H1 (cell line): ENCODE data around the gene SYNPR. TPM values are rescaled to one million over a fixed set of nuclear protein-coding genes. Genes with fewer than 3 reads are reported as not detected.

Experiments used
- CTCF ChIA-PET: fragments of 300-600 bp; sonication (Branson Sonifier 250); formaldehyde crosslinking; loops from one replicate; lab custom pipeline; 2021; ENCODE audit not compliant: partially characterized antibody; lab: Charles Lee
- POLR2A ChIA-PET: fragments of 300-600 bp; sonication (Branson Sonifier 250); formaldehyde crosslinking; loops from one replicate; lab custom pipeline; 2021; ENCODE audit warnings: inconsistent platforms; ENCODE audit not compliant: partially characterized antibody; lab: Charles Lee
- DNase-seq, 2 experiments: peaks; one replicate each; pipeline versions ENCODE4 v3.0.0 to v3.0.0-alpha.2; 2010 to 2022; ENCODE audit warnings: low spot score in 2 of 2, low read depth in 1 of 2, mixed read lengths in 1 of 2
- FAIRE-seq: peaks from 2 replicates; lab custom pipeline; 2011; peaks lifted over from hg19 to GRCh38; lab: Jason Lieb, UNC
- H2AFZ ChIP-seq: 2 replicates; pipeline ENCODE4 v1.8.1; 2012; ENCODE audit warnings: low read length, inconsistent platforms
- H2AK5ac ChIP-seq: 2 replicates; pipeline ENCODE4 v1.6.1; 2013; ENCODE audit warnings: low read depth, low read length
- H2BK120ac ChIP-seq: replicated peaks from 2 replicates; pipeline ENCODE3; 2013; ENCODE audit warnings: low read depth, low read length, inconsistent platforms
- H2BK12ac ChIP-seq: 2 replicates; pipeline ENCODE4 v1.6.1; 2013; ENCODE audit warnings: low read depth, low read length
- H2BK15ac ChIP-seq: 2 replicates; pipeline ENCODE4 v1.6.1; 2013; ENCODE audit warnings: low read length
- H2BK20ac ChIP-seq: 2 replicates; pipeline ENCODE4 v1.6.1; 2013; ENCODE audit warnings: low read length
- H2BK5ac ChIP-seq: 2 replicates; pipeline ENCODE4 v1.6.1; 2013; ENCODE audit warnings: low read depth, low read length
- H3K14ac ChIP-seq: 2 replicates; pipeline ENCODE4 v1.6.1; 2013; ENCODE audit warnings: inconsistent platforms; ENCODE audit not compliant: insufficient read length
- H3K18ac ChIP-seq: 2 replicates; pipeline ENCODE4 v1.6.1; 2013; ENCODE audit warnings: low read length; ENCODE audit errors: extremely low read depth
- H3K23ac ChIP-seq: 2 replicates; pipeline ENCODE4 v1.6.1; 2013; ENCODE audit warnings: inconsistent platforms; ENCODE audit not compliant: insufficient read length
- H3K23me2 ChIP-seq: 2 replicates; pipeline ENCODE4 v1.6.1; 2013; ENCODE audit warnings: low read depth, low read length
- H3K27ac ChIP-seq: 2 replicates; pipeline ENCODE4 v1.6.1; 2011; ENCODE audit warnings: low read depth, low read length, inconsistent platforms
- H3K27me3 ChIP-seq, 4 experiments: replicated peaks in 1 of 4; 1 replicate in 1 of 4; 2 replicates in 3 of 4; pipeline versions ENCODE4 v1.6.1 to v1.8.1; 2011 to 2013; ENCODE audit warnings: low read length in 3 of 4, mild to moderate bottlenecking in 3 of 4, inconsistent platforms in 2 of 4, mixed read lengths in 2 of 4, moderate library complexity in 1 of 4; ENCODE audit not compliant: control insufficient read depth in 3 of 4, insufficient read depth in 3 of 4; ENCODE audit errors: extremely low read depth in 1 of 4
- H3K36me3 ChIP-seq, 4 experiments: 2 replicates each; pipeline versions ENCODE4 v1.6.1 to v1.8.1; 2011 to 2013; ENCODE audit warnings: mild to moderate bottlenecking in 4 of 4, low read length in 3 of 4, moderate library complexity in 2 of 4, control low read depth in 1 of 4, inconsistent platforms in 1 of 4; ENCODE audit not compliant: insufficient read depth in 4 of 4, control insufficient read depth in 2 of 4
- H3K4ac ChIP-seq: replicated peaks from 2 replicates; pipeline ENCODE3; 2013; ENCODE audit warnings: low read length, low read depth, mixed read lengths, inconsistent platforms; ENCODE audit not compliant: insufficient read length
- H3K4me1 ChIP-seq, 4 experiments: replicated peaks in 1 of 4; 1 replicate in 1 of 4; 2 replicates in 3 of 4; pipeline versions ENCODE4 v1.6.1 to v1.8.1; 2011 to 2013; ENCODE audit warnings: low read length in 3 of 4, inconsistent platforms in 2 of 4, mixed read lengths in 1 of 4; ENCODE audit not compliant: insufficient read depth in 4 of 4, control insufficient read depth in 3 of 4
- H3K4me2 ChIP-seq, 2 experiments: 2 replicates each; pipeline versions ENCODE4 v1.6.1 to v1.8.1; 2011 to 2013; ENCODE audit warnings: low read depth in 2 of 2, low read length in 2 of 2, control low read depth in 1 of 2, inconsistent platforms in 1 of 2, mild to moderate bottlenecking in 1 of 2; ENCODE audit not compliant: insufficient read depth in 1 of 2
- H3K4me3 ChIP-seq, 4 experiments: fragments of 200-600, 300-600 bp in 1 of 4; sonication (generic), shearing (Covaris generic), sonication (Bioruptor Twin) in 1 of 4; 2 replicates each; pipeline versions ENCODE4 v1.5.1 to v1.8.1; 2011 to 2016; ENCODE audit warnings: low read length in 4 of 4, low read depth in 3 of 4, control low read depth in 2 of 4, inconsistent platforms in 2 of 4, mild to moderate bottlenecking in 2 of 4, mixed read lengths in 1 of 4, moderate library complexity in 1 of 4; ENCODE audit not compliant: insufficient read depth in 2 of 4; ENCODE audit errors: extremely low read depth in 1 of 4
- H3K56ac ChIP-seq: replicated peaks from 2 replicates; pipeline ENCODE3; 2013; ENCODE audit warnings: low read depth, mild to moderate bottlenecking, mixed read lengths, low read length, inconsistent platforms; ENCODE audit not compliant: insufficient read length
- H3K79me1 ChIP-seq: 2 replicates; pipeline ENCODE4 v1.6.1; 2013; ENCODE audit warnings: low read depth, low read length, control low read depth
- H3K79me2 ChIP-seq, 2 experiments: 2 replicates each; pipeline versions ENCODE4 v1.6.1 to v1.8.1; 2012 to 2013; ENCODE audit warnings: low read length in 2 of 2, mild to moderate bottlenecking in 2 of 2, inconsistent platforms in 1 of 2; ENCODE audit not compliant: insufficient read depth in 2 of 2, control insufficient read depth in 1 of 2
- H3K9ac ChIP-seq, 4 experiments: replicated peaks in 1 of 4; 1 replicate in 1 of 4; 2 replicates in 3 of 4; pipeline versions ENCODE4 v1.6.1 to v1.8.1; 2011 to 2013; ENCODE audit warnings: low read depth in 3 of 4, low read length in 3 of 4, control low read depth in 2 of 4, mild to moderate bottlenecking in 2 of 4, moderate library complexity in 2 of 4, inconsistent platforms in 1 of 4; ENCODE audit errors: extremely low read depth in 1 of 4
- H3K9me3 ChIP-seq, 2 experiments: 2 replicates each; pipeline versions ENCODE4 v1.6.1 to v1.8.1; 2012 to 2013; ENCODE audit warnings: mild to moderate bottlenecking in 2 of 2, moderate library complexity in 2 of 2, control low read depth in 1 of 2, inconsistent platforms in 1 of 2, low read depth in 1 of 2, low read length in 1 of 2, mixed read lengths in 1 of 2; ENCODE audit not compliant: insufficient read depth in 2 of 2
- H4K20me1 ChIP-seq, 2 experiments: replicated peaks in 1 of 2; 2 replicates each; pipeline versions ENCODE3 to v1.8.1; 2011 to 2013; ENCODE audit warnings: inconsistent platforms in 2 of 2, low read length in 2 of 2, mild to moderate bottlenecking in 1 of 2; ENCODE audit not compliant: insufficient read depth in 2 of 2, control insufficient read depth in 1 of 2
- H4K5ac ChIP-seq: 2 replicates; pipeline ENCODE4 v1.6.1; 2013; ENCODE audit warnings: low read length, low read depth, mixed read lengths, inconsistent platforms; ENCODE audit not compliant: insufficient read length
- H4K8ac ChIP-seq: 2 replicates; pipeline ENCODE4 v1.8.0; 2013; ENCODE audit warnings: mild to moderate bottlenecking, moderate library complexity, low read length, inconsistent platforms; ENCODE audit not compliant: insufficient read depth; ENCODE audit errors: extremely low read depth
- H4K91ac ChIP-seq: replicated peaks from 2 replicates; pipeline ENCODE3; 2013; ENCODE audit warnings: low read length, mixed read lengths, inconsistent platforms; ENCODE audit not compliant: insufficient read length
- CEBPB ChIP-seq: IDR thresholded peaks from 2 replicates; pipeline ENCODE4 v1.6.1; 2012; ENCODE audit warnings: low read depth, low read length
- FOSL1 ChIP-seq: IDR thresholded peaks from 2 replicates; pipeline ENCODE4 v1.6.1; 2011; ENCODE audit warnings: mild to moderate bottlenecking, low read depth, low read length, moderate library complexity; ENCODE audit not compliant: insufficient read depth
- JUN ChIP-seq: IDR thresholded peaks from 2 replicates; pipeline ENCODE4 v1.6.1; 2011; ENCODE audit warnings: low read depth, mild to moderate bottlenecking, improper control_type of control experiment, low read length
- KDM5A ChIP-seq: fragments of 200-600 bp; IDR thresholded peaks from 2 replicates; pipeline ENCODE4 v1.7.1; 2012; ENCODE audit warnings: mild to moderate bottlenecking, low read length, inconsistent platforms, mixed read lengths
- POLR2A ChIP-seq, 2 experiments: IDR thresholded peaks; 1 replicate in 1 of 2; 2 replicates in 1 of 2; pipeline ENCODE4 v1.6.1; 2011; ENCODE audit warnings: low read depth in 2 of 2, low read length in 2 of 2, mild to moderate bottlenecking in 2 of 2; ENCODE audit errors: control extremely low read depth in 1 of 2
- RAD21 ChIP-seq, 2 experiments: IDR thresholded peaks in 1 of 2; conservative IDR thresholded peaks in 1 of 2; 2 replicates each; pipeline ENCODE4 v1.6.1; 2011; ENCODE audit warnings: low read depth in 2 of 2, low read length in 2 of 2, improper control_type of control experiment in 1 of 2, inconsistent platforms in 1 of 2, mild to moderate bottlenecking in 1 of 2, moderate library complexity in 1 of 2
- SIRT6 ChIP-seq: IDR thresholded peaks from one replicate; pipeline ENCODE4 v1.7.1; 2012; ENCODE audit warnings: low read length, inconsistent platforms
- SUZ12 ChIP-seq: fragments of 200-600 bp; sonication (generic); IDR thresholded peaks from 2 replicates; pipeline ENCODE4 v1.6.1; 2012; ENCODE audit warnings: mild to moderate bottlenecking, inconsistent platforms, low read length, moderate library complexity, mixed read lengths
- ZNF274 ChIP-seq: IDR thresholded peaks from 2 replicates; pipeline ENCODE4 v1.7.0; 2012; ENCODE audit warnings: low read length, borderline replicate concordance; ENCODE audit errors: extremely low read depth
- WGBS, 2 experiments: shearing (Covaris generic) in 1 of 2; methylation state at CpG; one replicate each; pipeline versions ENCODE4 v1.1.6 to v1.1.7; 2013 to 2015; ENCODE audit warnings: low lambda C conversion rate in 2 of 2, mixed read lengths in 2 of 2, inconsistent platforms in 1 of 2, low coverage in 1 of 2, missing lambda C conversion rate in 1 of 2; ENCODE audit not compliant: insufficient replicate concordance in 2 of 2, insufficient coverage in 1 of 2, insufficient read length in 1 of 2; ENCODE audit errors: extremely low coverage in 1 of 2, missing lambda C conversion rate in 1 of 2; 5-methylcytosine and 5-hydroxymethylcytosine counted together
- polyA plus RNA-seq, 7 experiments: library from polyadenylated mRNA; depleted of rRNA in 3 of 7; stranded (reverse) in 5 of 7; unstranded in 2 of 7; fragments of >200 nt in 5 of 7; fragments of 200-250 nt in 2 of 7; gene quantifications; 1 replicate in 5 of 7; 2 replicates in 1 of 7; 4 replicates in 1 of 7; pipeline versions ENCODE4 v1.2.1 to v1.2.3, GENCODE V29; 2011 to 2013; ENCODE audit warnings: missing spikeins in 2 of 7, mixed read lengths in 2 of 7
- total RNA-seq: library from RNA; stranded (reverse); fragmentation: NEBNext Ultra II Directional; extraction: Animal tissue kit (Norgen Biotek cat#: 25700); gene quantifications from 2 replicates; pipeline ENCODE4 v1.2.1, GENCODE V29; 2021
- TF ChIP-seq, protein P1 (sequence below), 3 experiments: IDR thresholded peaks; 1 replicate in 2 of 3; 2 replicates in 1 of 3; pipeline versions ENCODE4 v1.5.1 to v1.6.1; 2011; ENCODE audit warnings: low read length in 3 of 3, mild to moderate bottlenecking in 3 of 3, inconsistent platforms in 2 of 3, low read depth in 1 of 3, moderate library complexity in 1 of 3; ENCODE audit not compliant: insufficient read depth in 1 of 3; ENCODE audit errors: control extremely low read depth in 1 of 3

SYNPR gene
- total and polyA plus RNA-seq, 2 of the 8 experiments (the other 6 are each of a cell fraction or from before 2014, with no cell fraction given), result 0.39 to 0.99 TPM

- no peaks in the 10 kb centered on the region for H3K27me3 ChIP-seq
- no peak overlapping the region for H2BK20ac ChIP-seq
- no peaks in the 10 kb centered on the region for H3K23me2 ChIP-seq
- no peak overlapping the region for H4K91ac ChIP-seq
- H4K20me1 ChIP-seq, result no peaks in the 10 kb centered on the region
- H2AK5ac ChIP-seq, result no peak overlapping the region
- H3K23ac ChIP-seq, result no peak overlapping the region
- no peak overlapping the region for H3K14ac ChIP-seq
- no peak for FAIRE-seq
- no peak overlapping the region for H3K4me2 ChIP-seq
- no peak overlapping the region for H2BK15ac ChIP-seq
- peaks cover 0 to 5% (median 4%) of the 10 kb centered on the region in 4 experiments; a peak in 5 of 7 replicates for H3K4me1 ChIP-seq
- H3K4me3 ChIP-seq, result no peak overlapping the region
- no peak for DNase-seq
- no peak overlapping the region for H2BK5ac ChIP-seq
- no peak overlapping the region for H3K56ac ChIP-seq
- H4K8ac ChIP-seq, result no peak overlapping the region
- H3K9ac ChIP-seq, result no peak overlapping the region
- ChIA-PET POLR2A (no interaction called here), CTCF (interaction anchor here (0.8 to 5.8 kb wide), 20 partner anchors 9 to 611 kb away, joined by 3 to 45 read pairs (median 4); no protein-coding TSS in a partner anchor)
- no peaks in the 10 kb centered on the region for H3K79me1 ChIP-seq
- H3K79me2 ChIP-seq, result no peaks in the 10 kb centered on the region
- no peak overlapping the region for H3K18ac ChIP-seq
- 80% methylated on average over 3 of the region's 3 CpGs; no CpG with 5 or more reads in 1 of the 2 experiments for WGBS, 2 experiments
- no peaks in the 10 kb centered on the region for H3K9me3 ChIP-seq
- H2AFZ ChIP-seq, result no peak overlapping the region
- no peak overlapping the region for H2BK120ac ChIP-seq
- H3K36me3 ChIP-seq, result no peaks in the 10 kb centered on the region
- no peak overlapping the region for H2BK12ac ChIP-seq
- no peak overlapping the region for H3K27ac ChIP-seq
- H3K4ac ChIP-seq, result no peak overlapping the region
- H4K5ac ChIP-seq, result no peak overlapping the region
- no peak for TF ChIP-seq SIRT6
- no peak for TF ChIP-seq SUZ12
- TF ChIP-seq RAD21 (IDR thresholded peaks at IDR 0.05 in 1 of 2, conservative IDR thresholded peaks at IDR 0.05 in 1 of 2; ENCODE audit: low read depth in 2 of 2, low read length in 2 of 2), result peak in 1 of 2 experiments; percentile 11; a peak in 1 of 4 replicates
- no peak for TF ChIP-seq FOSL1
- no peak for TF ChIP-seq JUN
- TF ChIP-seq CEBPB, result no peak
- TF ChIP-seq ZNF274, result no peak
- TF ChIP-seq, protein P1, sequence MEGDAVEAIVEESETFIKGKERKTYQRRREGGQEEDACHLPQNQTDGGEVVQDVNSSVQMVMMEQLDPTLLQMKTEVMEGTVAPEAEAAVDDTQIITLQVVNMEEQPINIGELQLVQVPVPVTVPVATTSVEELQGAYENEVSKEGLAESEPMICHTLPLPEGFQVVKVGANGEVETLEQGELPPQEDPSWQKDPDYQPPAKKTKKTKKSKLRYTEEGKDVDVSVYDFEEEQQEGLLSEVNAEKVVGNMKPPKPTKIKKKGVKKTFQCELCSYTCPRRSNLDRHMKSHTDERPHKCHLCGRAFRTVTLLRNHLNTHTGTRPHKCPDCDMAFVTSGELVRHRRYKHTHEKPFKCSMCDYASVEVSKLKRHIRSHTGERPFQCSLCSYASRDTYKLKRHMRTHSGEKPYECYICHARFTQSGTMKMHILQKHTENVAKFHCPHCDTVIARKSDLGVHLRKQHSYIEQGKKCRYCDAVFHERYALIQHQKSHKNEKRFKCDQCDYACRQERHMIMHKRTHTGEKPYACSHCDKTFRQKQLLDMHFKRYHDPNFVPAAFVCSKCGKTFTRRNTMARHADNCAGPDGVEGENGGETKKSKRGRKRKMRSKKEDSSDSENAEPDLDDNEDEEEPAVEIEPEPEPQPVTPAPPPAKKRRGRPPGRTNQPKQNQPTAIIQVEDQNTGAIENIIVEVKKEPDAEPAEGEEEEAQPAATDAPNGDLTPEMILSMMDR (IDR thresholded peaks at IDR 0.05; ENCODE audit: control extremely low read depth in 1 of 3, insufficient read depth in 1 of 3, low read depth in 1 of 3, low read length in 3 of 3), result peak in 1 of 3 experiments; percentile 16; a peak in 2 of 4 replicates
- TF ChIP-seq KDM5A, result no peak
- no peak for TF ChIP-seq POLR2A (IDR thresholded peaks at IDR 0.05; ENCODE audit: control extremely low read depth in 1 of 2, low read depth in 2 of 2, low read length in 2 of 2)
Measured at GRCh38 chr3:63232764-63233396, 45.2 kb upstream of the SYNPR start.
